HG02884 (cell line): Measurements from ENCODE around the gene EPHA6.
"Not testable (repeated sequence)": the region's sequence is repeated elsewhere in the genome, so short reads cannot be mapped to it uniquely, and the experiment has no call there.

Experiments used
- ATAC-seq: cut with Tn5 transposase; IDR thresholded peaks from one replicate; pipeline ENCODE4 v1.9.1; 2021; ENCODE audit warnings: mild to moderate bottlenecking, moderate library complexity; ENCODE audit not compliant: unreplicated experiment

EPHA6 gene

DNA sequence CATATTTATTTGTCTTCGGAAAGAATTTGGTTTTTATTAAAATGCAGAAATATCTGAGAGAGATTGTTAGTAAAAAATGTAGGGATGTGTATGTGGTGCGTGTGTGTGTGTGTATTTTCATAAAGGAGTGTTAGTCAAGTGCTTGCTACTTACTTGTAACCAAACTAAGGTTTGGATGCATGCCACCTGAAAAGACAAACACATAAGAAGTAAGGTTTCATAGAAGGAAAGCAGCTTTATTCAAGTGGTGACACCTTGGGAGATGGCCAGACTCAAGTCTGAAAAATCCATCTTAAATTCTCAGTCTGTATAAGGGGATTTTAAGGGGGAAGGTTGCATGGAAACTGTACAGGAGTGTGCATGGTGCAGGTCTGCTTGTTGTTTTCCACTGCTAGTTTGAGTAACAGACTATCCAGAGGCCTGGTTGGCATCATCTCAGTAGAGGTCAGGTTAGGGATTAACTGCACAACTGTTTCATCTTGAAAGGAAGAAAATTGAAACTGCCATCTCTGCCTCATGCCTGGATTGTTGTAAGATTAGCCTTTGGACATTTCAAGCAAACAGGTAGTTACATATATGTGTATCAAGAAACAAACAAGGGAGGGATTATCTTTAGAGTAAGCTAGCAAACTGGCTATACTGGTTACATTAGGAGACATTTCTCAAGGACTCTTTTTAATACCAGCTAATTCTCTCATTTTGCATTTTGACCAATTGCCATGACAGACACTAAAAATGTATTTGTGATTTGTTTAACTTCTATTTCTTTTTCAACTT lies 196.7 kb downstream of the EPHA6 start:
- ATAC-seq: no peak

DNA sequence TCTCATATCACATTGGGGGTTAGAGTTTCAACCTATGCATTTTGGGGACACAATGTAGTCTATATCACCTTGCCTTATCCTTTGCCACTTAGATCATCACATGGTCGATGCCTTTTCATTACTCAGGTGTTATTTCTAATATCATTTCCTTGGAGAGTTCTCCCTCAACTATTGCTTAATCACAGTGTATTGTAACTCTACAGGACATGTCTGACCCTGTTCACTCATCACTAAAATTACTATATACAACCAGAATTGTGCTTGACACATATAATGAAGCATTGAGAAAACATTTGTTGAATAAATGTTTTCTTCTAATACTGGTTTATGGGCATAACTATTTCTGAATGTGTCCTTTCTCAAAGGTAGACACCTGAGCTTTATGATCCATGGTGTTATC lies 207.4 kb downstream of the EPHA6 start:
- ATAC-seq: no peak

DNA sequence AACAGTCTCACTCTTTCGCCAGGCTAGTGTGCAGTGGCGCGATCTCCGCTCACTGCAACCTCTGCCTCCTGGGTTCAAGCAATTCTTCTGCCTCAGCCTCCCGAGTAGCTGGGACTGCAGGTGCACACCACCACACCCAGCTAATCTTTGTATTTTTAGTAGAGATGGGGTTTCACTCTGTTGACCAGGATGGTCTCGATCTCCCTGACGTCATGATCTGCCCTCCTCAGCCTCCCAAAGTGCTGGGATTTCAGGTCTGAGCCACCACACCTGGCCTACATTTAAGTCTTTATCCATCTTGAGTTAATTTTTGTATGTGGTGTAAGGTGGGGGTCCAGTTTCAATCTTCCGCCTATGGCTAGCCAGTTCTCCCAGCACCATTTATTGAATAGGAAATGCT lies 211.2 kb downstream of the EPHA6 start:
- not testable (repeated sequence) for ATAC-seq

DNA sequence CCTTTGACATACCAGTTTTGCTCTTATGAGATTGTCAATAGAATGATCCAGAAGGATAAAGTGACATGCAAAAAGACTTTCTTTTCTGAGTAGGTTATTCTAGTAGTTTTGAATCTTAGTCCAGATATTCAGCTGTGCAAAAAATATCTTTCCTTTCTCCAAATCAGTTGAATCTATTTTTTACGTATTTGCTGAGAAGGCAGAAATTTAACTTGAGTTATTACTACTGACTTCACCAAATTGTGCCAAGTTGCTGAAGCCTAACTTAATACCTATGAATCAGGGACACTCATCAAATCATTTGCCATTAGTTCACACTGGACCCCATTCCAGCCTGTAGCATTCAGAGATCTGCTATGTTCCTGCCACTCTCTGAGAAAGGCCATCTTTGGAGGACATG lies 215.6 kb downstream of the EPHA6 start:
- no peak for ATAC-seq

DNA sequence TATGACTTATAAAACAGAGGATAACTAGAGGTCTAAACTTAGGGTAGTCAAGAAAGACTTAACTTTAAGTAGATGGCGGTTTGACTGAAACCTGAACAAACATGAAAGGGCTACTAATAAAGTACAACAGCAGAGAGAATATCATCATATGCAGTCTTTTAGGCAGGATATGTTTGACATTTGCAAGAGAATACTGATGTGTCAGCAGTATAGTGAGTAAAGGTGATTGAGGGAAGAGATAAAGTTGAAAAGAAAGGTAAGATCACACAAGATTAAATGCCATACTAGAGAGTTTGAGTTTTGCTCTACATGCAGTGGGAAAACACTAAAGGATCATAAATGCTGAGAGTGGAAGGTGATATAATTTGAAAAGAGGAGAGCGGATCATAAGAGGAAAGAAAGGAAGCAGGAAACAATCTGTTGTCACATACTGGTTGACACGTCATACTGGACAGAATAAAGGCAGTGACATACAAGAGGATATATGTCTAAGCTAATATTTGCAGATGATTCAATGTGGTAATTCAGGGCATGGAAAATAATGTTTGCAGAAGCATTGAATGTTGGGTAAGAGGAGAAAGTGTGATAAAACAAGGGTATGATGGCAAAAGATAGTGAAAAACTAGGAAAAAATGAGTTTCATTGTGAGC lies 223.0 kb downstream of the EPHA6 start:
- no peak for ATAC-seq

DNA sequence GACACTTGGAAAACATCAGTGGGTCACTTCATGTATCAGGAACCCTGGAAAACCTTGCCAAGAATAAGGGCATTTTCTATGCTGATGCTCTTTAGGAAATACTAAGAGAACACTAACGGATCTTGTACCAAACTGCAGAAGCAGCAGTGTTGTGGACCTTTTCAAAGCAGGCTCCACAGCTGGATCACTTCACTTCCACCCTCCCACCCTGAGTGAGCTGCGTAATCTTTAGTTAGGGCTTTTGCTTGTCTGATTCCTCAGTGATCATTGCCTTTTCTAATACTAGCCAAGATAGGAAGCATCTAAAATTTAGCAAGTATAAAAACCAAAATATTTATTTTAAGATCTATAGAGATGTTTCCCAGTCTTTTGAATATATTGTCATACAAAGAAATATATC lies 229.0 kb downstream of the EPHA6 start:
- no peak for ATAC-seq

DNA sequence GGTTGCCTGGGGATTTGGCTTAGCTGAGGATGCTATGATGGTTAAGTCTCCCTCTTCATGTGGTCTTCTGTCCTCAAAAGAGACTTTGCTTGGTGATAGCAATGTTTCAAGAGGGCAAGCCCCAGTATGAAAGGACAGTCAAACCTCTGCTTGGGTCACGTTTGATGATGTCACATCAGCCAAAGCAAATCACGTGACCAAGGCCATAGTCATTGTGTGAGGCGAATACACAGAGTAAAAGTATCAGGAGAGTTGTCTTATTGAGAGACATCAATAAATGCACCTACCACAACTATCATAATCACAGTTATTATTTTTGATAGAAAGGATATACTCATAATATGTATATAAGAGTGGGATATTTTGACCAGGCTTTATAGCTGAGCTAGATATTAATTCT lies 243.0 kb downstream of the EPHA6 start:
- no peak for ATAC-seq

DNA sequence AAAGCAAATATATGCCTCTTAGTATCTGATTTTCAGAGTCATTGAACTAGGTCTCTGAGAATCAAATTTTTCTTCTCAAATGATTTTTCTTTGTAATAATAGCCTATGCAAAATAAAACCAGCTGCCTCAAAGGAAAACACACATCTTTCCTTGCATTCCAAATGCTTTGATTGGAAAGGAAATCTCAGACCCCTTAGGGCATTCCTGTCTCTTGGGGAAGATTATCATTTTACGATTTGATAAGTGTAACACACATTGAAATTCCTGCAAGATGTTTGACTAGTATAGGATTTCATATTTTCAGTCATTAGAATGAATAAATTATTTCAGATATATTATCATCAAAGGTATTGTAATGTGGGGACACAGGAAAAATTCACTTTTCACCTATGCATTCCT lies 244.8 kb downstream of the EPHA6 start:
- no peak for ATAC-seq

DNA sequence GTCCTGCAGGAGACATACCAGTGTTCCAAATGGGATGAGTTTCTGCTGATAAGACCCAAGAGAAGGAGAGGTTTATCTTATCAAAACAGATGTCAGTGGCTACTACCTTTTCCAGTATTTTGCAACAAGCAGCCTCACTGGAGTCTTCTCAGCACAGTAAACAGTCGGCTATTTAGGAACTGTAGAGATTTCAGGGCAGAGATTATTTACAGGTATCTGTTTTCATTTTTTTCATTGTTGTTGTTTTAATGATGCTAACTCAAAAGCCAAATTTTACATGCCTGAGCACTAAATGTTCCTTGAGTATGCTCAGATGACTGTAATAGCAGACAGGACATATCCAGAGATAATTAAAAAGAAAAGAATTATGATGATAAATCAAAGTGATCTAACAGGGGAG lies 252.1 kb downstream of the EPHA6 start:
- no peak for ATAC-seq

DNA sequence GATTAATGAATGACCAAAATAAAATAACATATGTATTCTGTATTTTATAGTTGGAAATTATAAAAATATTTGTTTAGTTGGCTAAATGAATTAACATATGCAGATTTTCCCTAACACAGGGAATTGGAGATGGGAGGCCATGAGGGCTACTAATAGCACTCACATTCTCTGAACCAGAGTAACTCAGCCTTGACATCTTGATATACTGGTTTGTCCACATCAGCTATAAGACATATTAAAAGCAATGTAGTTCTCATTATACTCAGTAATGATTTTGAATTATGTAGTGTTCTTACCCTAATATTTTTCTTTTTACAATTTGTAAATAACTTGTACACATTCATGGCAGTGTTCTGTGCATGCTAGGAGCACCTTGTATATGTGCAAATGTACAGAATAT lies 255.9 kb downstream of the EPHA6 start:
- ATAC-seq: no peak

DNA sequence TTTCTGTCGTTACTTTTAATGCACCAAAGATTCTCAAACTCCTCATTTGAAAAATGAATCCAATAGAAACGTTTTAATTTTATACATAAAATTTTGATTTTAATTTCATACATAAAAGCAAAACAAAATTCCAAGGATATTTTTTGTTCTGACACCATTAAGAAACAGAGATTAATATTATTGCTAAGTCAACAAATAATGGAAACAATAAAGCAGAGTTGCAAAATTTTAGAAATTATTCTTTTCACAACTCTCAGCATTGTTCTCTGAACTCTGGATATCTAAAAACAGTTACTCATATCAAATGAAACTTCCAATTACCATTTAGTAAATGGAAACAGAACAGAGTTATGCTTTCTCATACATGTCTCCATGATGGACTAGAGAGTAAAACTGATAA lies 260.2 kb downstream of the EPHA6 start:
- ATAC-seq: no peak

DNA sequence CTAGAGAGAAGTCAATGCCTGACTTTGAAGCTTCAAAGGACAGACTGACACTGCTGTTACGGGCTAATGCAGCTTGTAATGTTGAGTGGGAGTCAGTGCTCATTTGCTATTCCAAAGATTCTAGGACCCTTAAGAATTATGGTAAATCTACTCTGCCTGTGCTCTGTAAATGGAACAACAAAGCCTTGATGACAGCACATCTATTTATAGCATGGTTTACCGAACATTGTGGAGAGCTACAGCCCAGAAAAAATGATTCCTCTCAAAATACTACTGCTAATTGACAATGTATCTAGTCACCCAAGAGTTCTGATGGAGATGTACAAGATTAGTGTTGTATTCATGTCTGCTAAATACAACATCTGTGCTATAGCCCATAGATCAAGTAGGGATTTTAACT lies 262.3 kb downstream of the EPHA6 start:
- ATAC-seq: no peak

DNA sequence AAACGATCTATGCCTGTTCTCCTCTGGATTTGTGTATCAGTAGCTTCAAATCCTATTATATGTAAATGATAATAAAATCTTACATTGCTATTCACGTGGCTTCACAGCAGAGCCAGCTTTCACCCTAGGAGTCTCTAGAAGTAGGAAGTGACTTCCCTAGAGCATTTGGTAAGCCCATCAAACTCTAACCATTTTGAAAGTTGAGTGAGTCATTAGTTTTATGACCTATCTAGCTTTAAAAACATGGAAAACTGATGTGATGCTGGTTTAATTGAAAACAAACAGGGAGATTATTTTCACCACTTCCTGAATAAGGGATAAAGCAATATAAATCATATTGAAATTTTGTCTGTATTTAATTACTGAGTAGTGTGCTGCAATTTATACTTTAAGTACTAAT lies 275.2 kb downstream of the EPHA6 start:
- ATAC-seq: no peak

DNA sequence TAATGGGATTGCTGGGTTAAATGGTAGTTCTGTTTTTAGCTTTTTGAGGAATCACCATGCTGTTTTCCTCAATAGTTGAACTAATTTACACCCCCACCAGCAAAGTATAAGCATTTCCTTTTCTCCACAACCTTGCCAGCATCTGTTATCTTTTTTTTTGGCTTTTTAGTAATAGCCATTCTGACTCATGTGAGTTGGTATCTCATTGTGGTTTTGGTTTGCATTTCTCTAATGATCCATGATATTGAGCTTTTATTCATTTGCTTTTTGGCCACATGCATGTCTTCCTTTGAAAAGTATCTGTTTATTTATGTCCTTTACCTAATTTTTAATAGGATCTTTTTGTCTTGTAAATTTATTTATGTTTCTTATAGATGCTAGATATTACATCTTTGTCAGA lies 288.2 kb downstream of the EPHA6 start:
- ATAC-seq: no peak

DNA sequence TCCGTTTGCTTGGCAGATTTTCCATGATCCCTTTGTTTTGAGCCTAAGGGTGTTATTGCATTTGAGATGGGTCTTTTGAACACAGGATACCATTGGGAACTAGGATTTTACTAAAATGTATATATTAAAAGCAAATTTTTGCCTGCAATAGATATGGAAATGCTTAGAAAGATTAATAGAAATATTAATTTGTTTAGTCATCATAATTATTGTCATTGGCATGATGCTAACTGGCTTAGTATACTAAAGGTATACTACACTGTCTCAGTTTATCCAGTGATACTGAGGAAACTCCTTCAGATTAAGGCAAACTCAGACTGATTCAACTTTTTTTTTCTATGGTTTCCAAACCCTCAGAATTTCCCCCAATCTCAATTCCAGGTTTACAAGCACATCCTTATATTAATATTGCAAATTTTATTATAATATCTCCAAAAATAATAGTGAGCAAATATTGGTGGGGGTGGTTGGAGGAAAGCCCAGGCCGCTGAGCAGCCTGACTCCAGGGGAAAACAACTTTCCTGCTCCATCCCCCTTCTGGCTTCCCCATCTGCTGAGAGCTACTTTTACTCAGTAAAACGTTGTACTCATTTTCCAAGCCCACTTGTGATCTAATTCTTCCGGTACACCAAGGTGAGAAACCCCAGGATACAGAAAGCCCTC lies 291.7 kb downstream of the EPHA6 start:
- no peak for ATAC-seq

DNA sequence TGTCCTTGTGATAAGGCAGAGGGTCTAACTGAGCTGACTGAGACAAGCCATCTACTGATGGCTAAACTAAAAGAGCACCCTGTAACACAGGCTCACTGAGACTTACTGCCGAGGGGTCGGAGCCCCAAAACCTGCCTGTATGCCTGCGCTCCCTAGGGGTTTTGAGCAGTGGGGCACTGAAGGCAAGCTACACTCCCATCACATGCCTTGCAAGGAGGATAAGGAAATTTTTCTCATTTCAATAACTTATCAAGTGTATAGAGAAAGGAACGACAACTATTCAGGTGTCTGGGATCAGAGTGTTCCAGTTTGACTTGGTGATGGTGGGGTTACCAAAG lies 292.2 kb downstream of the EPHA6 start:
- no peak for ATAC-seq

DNA sequence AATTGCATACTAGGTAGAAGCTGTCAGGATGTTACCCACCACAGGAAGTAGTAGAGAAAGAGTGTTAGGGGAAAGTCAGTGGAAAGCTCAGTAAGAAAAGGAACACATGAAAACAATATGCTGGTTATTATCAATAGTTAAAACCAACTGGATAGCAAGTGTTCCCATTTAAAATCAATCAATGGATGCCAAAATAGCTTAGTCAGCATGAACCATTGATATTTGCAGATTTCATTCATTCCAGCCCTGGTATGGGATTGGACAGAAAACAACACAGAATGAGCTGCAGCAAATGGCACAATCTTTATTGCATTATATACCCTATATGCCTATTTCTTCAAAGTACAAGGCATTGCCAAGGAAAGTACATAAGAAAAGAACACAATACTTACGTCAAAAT lies 293.7 kb downstream of the EPHA6 start:
- ATAC-seq: no peak

DNA sequence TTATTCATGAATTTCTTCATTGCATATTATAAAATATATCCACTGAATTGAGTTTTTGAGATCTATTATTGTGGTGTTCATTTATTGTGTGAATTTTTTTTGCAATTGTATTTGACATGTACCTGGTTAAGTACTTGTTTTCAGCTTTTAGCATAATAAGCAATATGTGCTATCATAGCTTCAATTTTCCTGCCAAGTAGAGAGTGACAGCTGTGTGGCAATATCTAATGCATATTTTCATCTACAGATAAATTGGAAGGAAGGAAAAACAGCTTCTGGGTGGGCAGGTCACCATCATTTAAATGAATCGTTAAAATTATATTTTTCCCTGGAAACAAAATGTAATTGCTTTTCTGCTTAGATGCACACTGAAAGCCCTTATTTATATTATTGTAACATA lies 296.9 kb downstream of the EPHA6 start:
- ATAC-seq: no peak

DNA sequence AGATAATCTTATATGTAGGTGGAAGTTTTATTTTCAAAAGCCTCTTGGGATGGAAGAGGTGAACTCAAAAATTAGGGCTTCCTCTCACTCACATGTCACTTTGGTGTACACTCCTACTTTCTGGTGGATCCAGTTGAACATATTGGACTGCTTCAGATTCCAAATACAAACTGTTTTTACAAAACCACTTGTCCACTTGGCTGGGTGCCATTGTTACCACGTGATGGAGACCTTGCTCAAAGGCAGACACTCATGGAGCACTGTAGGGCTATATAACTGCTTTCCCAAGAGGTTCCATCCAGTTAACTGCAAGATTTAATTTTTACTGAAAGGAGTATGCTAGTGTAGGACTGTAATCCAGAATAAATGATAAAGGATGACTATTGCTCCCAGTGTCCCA lies 307.0 kb downstream of the EPHA6 start:
- no peak for ATAC-seq

DNA sequence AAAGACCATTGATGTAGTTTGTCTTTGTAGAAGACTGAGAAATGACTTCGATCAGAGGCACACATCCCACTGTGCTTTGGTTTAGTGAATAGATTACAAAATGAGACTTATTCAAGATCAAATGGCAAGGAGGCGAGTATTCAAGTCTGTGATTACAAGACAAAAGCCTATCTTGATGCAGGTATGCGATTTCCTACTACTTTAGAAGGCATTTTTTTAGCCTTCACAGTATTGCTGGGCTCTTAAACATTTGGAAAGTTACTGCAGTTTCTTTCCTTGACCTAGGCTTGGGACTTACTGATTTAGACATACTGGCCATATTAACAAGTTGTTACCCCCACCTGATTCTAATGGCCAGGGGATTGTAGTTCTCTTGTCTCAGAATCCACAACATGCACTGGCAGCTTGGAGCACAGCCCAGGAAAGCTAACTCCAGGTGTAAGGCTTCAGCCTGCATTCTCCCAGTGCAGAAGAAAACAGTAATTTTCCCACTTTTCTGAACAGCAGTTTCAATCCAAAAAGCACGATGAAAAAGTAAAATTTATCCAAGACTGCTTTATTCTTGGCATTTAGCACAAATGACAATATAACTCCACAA lies 311.6 kb downstream of the EPHA6 start:
- ATAC-seq: no peak

DNA sequence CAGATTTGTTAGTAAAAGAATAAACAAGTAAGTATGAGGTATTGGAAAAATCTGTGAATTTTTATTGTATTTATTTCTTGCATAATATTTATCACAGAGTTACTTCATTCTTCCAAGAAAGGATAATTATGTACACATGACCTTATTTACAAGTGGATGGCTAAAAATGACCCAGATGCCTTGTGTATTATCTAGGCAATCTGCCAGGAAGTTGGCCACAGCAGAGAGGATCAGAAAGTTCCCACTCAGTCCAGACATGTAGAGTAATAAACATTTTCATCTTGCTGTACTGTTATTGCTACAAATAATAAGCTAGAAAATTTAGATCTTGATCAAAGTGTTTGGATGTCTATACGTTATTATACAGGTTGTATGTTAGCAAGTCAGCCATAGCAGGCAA lies 317.1 kb downstream of the EPHA6 start:
- ATAC-seq: no peak

DNA sequence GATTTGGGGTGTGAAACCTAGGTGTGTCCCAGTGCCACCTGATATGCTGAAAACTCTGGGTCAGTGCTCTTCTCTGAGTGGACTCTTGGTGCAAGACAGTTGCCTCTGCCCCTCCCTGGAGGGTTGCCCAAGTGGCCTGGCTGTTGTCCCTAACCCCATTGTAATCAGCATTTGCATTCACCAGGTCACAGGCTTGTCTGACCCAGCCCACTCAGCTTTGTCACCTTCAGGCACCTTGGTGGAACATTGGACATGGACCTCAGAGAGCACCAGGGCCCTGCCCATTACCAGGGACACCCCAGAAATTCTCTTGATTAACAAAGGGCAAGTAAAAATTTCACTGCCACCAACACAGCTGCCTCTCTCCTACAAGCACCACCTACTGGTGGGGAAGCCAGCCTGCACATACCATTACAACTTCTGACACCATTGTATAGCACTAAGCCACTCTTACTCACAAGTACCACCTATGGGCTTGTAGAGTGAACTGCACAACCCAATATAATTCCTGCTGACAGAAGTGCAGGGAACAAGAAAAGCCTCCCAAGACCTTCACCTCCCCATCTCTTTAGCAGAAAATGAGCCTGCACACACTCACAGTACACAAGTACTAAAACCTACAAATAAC lies 324.6 kb downstream of the EPHA6 start:
- no peak for ATAC-seq
